DMS53 treated with DMSO at 0.1 percent for 48 hours (cell line): ENCODE results near the gene CEP152.

ENCODE experiments used
- DNase-seq: peaks from one replicate; lab custom pipeline; 2025; ENCODE audit not compliant: unreplicated experiment; lab: John Stamatoyannopoulos, UW

The CEP152 gene

DNA sequence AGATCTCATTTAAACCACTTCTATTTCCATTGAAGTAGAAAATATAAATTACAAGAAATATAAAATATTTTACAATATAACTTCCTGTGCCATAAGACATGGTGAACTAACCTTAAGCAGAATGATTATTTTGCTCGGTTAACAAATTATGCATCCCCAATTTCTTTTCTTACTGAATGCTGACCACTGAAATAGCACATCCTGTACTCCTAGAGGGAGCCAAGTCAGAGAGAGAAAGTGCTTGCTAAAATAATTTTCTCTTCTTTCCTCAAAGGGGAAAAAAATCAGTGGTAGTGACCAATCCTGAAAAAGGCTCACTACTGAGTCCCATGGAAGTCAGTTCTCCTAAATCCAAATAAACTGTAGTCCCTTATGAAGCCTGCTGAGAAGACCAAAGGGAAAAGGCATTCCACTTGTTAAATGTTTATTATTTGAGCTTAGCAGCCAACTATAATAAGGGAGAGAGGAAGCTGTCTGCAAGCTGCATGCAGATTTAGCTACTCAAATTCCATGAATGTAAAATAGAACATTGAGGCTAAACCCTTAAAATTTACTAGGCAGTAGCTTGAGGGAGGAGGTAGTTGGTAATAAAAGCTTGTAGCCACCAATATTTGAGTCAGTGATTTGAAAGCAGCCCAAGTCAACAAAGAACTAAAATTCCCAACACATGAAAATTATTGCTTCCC is 33.1 kb downstream of the CEP152 start:
- DNase-seq, result no peak

DNA sequence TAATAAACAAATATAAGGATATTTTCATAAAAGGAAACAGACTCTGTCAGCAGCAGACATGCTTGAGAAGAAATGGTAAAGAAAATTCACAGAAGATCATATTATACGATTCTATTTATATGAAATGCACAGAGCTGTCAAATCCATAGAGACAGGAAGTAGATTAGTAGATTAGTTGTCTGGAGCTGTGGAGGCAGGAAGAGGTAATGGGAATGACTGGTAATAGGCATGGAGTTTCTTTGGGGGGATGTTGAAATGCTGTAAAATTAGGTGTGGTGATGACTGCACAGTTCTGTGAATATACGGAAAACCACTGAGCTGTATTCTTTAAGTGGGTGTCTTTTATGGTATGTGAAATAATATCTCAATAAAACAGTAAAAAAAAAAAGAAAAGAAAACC is 35.3 kb downstream of the CEP152 start:
- DNase-seq, result no peak

DNA sequence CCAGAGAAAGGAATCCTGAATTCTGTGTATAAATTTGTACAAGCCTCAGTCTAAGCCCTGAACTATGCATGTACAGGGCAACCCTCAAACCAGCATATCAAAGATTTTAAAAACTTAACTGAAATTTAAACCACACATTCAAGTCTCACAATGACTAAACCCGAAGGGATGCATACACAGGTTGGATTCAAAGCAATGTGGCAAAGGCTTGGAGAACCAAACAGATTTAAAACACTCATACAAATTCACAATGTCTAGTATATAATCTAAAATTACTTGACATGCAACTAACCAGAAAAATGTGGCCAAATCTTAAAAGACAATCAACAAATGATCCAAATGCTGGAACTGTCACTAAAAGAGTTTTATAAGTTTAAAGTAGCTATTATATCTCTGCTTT is 36.4 kb downstream of the CEP152 start:
- no peak for DNase-seq

DNA sequence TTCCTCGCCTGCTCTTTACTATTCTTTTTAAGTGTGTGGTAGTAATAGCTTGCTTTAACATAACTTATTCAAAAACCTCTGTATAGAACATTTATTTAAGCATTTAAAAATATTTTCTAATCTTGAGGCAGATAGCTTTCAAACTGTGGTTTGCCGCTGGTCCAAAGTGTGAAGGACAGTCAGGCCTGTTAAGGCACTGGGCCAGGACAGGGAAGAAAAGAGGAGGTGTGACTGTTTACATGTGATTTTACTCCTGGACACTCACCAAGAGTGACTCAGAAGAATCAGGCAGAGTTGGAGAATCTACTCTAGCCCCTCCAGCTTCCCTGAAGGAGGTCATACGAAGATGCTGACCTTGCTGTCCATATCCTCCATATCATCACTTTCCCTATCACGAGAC is 44.7 kb downstream of the CEP152 start:
- no peak for DNase-seq

DNA sequence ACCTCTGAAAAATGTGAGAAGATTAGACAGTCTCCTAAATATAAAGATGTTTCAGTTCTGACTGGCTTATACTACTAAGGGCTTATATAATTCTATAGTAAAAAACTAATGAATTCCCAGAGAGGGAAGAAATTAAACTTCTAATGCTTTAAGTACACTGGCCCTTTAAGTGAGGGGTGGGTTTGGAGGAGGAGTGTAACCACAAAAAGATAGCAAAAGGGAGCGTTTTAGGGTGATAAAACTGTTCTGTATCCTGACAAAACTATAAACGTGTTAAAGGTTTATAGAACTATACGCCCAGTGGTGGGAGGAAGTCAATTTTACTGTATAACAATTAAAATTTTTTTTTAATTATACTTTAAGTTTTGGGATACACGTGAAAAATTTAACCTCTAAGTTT is 45.8 kb downstream of the CEP152 start:
- DNase-seq, result no peak

DNA sequence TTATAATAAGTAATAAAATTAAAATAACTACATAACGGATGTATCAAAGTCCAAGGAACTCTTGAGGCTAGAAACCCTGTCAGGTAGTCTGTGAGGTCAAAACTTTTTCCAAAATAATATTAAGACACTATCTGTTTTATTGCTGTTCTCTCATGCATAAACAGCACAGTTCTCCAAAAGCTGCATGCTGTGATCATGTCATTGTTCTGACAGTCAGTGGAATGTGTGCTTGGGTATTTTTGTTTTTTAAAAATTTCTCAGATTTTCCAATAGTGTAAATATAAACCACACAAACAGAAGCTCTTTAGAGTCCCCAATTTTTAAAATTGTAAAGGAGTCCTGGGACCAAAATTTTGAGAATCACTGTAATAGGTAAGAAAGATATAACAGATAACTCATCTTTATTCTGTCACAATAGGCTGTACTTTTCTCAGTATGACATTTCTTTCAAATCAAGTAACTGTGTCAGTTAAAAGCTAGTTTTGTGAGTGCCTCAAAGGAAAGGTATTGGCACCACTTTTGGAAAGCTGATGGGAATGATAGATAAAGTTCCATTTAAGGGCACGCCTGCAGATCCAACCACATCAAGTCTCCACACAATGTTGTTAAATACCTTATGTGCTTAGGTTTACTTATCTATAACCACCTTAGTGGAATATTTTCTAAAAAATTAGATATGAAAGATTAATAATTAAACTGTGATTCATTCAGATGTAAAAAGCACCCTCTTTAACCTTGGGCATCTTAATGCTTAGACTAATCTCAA is 49.3 kb downstream of the CEP152 start:
- DNase-seq, result no peak

DNA sequence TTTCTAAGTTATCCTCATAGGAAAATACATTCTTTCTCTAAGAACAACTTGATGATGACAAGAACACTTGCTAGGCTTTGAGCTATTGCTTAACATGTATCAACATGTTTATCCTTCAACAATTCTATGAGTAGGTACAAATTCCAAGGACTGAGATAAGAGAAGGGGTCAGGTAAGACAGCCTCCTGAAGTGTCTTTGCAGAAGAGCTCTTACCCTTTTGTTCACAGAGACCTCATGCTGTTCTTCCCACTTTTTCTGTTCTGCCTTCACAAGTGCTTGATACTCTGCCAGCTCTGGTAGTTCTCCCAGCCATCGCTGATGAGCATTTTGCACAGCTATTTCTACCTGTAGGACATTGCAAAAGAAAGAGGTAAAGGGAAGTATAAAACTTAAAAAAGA is 50.9 kb downstream of the CEP152 start:
- no peak for DNase-seq

DNA sequence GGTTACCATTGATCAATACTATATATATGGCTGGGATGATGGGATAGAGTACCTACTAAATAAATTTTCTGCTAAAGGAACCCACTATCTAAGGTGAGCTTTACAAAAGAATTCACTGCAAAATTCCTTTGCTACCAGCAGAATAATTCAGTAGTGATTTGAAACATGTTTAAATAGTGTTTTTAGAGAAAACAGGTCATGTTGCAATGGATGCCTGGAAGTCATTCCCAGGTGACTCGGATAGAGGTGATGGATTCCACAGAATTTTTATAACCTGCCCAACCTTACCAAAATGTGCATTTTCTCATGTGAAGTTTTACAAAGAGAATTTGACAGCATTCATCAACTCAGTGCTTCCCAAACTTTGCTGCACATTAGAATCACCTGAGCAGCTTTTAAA is 53.2 kb downstream of the CEP152 start:
- DNase-seq, result no peak

DNA sequence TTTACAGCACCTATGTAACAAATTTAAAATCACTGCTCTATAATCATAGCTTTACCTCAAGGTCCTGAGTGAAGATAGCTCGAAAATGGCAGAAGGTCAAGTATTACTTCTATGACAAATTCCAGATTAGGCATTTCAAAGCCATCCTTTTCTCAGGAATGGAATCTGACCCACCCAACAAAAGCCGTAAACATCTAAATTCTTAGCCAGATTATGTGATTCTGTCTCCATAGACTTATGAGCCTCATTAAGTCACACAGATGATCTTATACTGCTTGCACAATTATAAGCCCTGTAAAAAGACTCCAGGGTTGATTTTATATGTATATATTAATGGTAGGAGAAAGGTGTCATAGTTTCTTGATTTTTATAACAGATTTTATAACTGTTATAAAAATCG is 56.9 kb downstream of the CEP152 start:
- DNase-seq, result no peak

DNA sequence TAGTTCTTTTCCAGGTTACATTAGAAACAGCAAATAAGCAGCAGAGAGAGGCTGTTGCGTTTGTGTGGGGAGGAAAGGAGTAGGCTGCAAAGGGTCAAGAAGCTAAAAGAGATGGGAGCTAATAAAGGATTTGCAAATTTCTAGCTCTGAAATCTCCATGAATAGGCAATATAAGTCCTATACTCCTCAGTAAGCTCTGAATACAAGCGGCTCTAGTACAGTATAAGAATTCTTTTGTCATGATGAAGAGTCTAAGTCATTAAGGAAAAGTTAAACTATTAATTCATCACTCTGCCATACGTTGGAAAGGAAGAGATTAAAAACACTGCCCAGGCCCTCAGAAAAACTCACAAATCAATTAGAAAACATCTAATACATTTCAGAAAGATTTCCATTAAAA is 59.3 kb downstream of the CEP152 start:
- no peak for DNase-seq

DNA sequence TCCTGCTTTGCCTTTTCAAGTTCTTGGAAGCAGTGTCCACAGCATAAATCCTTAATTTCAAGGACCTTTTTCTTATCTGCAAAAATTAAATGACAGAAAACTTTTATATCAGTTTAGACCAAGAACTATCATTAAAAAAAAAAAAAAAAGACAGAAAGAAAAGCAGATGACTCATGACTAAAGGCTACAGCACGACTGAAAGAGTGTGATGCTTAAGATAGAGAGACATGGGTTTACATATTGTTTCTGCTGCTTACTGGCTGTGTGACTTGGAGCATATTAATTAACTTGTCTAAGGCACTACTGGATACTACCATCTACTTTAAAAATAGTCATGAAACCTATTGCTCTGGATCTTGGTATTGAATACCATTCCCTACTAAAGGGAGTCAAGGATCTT is 62.3 kb downstream of the CEP152 start:
- DNase-seq, result no peak

DNA sequence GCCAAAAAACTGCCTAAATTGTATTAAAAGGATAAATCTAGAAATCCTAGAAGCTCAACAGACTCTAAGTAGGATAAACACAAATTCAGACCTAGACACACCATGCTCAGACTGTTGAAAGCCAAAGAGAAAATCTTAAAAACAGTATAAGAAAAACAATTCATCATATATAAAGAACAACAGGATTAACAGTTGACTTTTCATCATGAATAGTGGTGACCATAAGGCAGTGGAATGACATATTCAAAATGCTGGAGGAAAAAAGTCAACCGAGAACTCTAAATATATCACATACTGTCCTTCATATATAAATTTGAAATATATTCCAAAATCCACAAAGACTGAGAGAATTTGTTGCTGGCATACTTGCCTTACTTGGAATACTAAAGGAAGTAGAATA is 77.3 kb downstream of the CEP152 start:
- no peak for DNase-seq

DNA sequence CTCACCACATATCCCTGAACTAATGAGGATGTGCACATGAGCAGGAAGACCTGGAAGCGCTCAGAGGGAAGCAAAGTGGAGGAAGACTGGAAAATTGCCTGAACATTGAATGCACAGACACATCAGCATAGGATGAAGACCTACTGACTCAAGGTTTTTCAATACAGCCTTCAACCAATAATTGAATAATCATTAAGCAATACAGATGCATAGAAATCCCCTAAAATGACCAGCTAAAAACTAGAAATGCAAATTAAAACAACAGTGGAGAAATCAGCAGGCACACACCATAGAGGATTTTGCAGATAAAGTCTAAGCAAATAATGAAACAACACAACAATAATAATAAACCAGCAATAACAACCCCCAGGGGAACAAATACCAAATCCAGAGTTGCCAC is 80.4 kb downstream of the CEP152 start:
- DNase-seq, result no peak

DNA sequence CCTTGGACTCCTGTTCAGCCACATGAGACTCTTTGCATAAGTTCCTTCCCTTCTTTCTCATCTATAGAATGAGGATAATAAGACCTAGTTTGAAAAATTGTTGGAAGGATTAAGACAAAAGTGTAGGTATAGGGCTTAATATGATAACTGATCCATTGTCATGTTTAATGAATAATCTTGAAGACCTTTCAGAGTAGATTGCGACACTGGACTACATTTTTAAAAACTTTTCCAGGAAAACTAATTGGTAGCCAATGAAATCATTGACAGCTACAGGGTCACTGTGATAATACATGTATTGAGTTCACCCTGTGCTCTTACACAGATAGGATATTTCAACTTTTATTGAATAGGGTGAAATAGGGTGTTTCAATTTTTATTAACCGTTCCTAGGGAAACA is 86.9 kb downstream of the CEP152 start:
- DNase-seq, result no peak

DNA sequence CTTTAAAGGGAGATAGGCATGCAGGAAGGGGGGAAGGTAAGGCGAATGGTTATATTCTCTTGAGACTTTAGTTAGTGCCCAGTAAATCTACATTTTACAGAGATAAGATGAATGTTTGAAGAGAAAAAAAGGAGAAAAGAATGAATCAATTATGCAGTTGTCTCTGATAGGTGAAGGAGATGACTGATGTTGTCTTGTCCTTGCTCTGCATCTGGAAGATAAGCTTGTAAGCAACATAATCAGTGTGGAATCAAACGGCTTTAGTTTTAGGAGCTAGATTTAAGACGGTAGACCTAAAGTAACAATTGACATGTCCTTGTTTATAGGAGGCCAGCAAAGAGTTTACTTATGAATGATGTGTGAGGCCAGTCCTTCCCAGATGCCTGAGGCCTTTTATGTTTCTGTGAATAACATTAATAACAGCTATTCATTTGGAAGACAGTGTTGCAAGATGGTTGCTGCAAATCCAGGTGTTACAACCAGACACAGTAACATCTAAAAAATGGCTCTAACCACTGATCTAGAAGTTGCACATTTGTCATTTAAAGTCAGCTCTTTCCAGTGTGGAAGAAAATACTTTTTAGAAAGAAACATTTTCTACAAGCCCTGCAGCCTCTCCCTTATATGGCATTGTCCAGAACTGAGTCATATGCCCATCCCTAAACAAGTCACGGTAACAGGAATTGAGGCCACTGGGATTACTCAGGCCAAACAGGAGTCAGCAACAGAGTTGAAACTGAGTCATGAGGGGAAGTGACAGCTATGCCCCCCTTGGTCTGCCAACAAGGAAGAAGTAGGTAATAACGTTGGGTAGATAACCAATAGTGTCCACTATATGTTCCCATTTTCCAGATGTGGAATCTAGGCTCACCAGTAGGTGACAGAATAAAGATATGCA is 87.9 kb downstream of the CEP152 start:
- DNase-seq, result no peak

DNA sequence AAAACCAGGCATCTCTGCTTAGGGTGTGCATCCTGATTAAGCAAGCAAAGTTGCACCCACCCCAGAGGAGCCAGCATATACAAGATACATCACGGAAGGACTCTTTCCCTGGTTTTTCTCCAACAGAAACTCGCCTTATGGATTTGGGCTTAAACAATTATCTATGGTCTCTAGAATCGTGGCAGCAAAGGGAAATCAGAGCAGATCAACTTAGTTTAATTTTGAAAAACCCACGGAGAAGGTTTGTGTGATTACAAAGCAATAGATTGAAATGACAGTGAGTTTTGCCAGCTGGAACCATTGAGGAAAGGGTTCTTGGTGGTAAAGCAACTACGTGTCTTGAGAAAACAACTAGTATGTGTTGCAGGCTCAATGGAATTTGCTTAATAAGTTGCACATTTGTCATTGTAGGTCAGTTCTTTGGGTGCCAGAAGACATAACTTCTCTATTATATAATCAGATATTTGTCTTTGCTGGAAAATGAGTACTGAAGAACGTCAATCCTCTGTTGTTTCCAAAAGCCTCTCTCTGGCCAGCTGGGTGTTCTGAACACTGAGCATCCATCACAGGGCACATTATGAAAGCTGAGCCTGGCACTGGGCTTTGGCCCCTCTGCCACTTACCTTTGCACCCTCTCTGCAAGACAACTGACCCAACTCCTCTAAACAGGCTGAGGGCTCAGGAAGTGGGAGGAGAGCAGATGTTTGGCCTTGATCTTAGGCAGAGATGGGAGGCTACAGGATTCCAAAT is 89.6 kb downstream of the CEP152 start:
- DNase-seq, result no peak

DNA sequence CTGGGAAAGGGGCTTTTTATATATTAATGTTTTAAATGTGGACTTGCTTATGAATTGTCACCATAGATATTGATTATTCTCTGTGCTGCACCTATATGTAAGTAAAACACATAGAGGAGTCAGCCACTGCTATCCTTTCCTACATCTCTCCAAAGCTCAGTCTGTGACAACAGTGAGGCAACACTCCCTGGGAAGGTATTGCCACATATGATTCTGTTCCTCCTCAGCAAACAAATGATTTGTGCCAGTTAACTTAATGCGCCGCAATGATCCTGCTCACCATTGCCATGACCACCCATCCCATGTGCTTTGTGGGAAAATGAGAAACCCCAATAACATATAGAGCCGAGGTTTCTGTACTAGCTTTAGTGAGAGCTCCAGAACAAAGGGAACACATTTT is 90.2 kb downstream of the CEP152 start:
- DNase-seq, result no peak

DNA sequence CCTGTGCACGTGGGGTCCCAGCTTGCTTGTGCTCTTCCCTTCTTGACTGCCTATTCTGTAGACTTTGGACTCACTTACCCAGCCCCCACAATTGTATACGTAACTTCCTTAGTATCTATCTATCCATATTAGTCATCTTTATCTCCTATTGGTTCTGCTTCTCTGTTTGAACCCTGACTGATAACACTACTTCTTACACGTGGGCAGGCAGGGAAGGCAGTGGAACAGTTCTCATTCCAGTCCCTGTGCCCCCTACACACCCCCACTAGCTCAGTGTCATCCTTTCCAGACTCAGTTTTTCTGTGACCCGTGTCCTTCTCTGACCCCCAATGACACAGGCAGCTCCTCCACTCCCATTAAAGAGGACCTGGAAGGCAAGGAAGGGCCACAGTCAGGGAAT is 91.2 kb downstream of the CEP152 start:
- DNase-seq, result no peak

DNA sequence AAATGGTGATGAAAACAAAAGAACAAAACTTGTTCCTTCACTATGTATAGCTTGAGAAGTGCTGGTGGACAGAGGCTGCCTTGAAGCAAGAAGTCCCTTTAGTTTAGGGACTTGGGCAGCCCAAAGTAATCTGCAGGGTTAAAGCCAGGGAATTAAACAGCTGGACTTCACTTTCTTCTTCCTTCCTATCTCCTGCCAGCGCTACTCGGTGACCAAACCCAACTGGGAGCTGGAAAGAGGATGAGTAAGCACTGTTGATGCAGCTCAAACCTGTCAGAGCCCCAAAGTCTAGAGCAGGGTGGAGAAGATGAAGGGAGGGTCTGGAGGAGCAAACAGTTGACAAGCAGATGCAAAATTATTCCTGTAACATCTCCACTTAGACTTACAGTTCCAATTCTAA is 92.2 kb downstream of the CEP152 start:
- no peak for DNase-seq

DNA sequence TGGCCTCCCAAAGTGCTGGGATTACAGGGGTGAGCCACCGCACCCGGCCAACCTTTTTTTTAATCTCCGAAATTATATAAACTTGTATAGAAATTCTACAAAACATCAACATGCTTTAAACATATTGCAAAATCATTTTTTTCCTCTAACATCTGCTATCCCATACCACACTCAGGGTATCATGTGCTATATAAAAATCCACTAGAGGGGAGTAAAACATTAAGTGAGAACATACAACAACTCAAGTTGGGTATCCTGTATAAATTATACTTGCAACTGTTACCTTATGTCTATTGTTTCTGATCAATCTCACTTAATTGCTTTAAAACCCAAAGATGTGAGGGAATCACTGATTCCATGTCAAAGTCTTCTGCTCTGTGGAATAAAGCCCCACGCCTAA is 93.4 kb downstream of the CEP152 start:
- DNase-seq, result no peak

DNA sequence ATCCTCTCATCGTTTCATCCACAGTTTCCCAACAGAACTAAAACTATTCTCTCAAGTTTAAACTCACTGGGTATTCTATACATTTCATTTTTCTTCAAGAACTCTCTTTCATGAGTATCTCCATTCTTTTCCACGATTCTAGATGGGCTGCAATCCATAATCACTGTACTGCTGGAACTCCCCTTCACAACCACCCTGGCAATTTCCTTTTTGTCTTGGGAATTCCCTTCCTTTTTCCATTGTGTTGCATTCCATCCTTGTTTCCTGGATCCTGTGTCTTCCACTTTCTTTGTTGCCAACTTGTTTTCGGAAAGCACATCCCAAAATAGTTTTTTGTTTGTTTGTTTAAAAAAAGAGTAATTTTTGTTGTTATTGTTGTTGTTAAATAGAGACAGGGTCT is 98.3 kb downstream of the CEP152 start:
- DNase-seq, result no peak
